ENCODE data around the gene TWSG1.
"Not testable (repeated sequence)": the region's sequence is repeated elsewhere in the genome, so short reads cannot be mapped to it uniquely, and the experiment has no call there.

TWSG1 gene

DNA sequence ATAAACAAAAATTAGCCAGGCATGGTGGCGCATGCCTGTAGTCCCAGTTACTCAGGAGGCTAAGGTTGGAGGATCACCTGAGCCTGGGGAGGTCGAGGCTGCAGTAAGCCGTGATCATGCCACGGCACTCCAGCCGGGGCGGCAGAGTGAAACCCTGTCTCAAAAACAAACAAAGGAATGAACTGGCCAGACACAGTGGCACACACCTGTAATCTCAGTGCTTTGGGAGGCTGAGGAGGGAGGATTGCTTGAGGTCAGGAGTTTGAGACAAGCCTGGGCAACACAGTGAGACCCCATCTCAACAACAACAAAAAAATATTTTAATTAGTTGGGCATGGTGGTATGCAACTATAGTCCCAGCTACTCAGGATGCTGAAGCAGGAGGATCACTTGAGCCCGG is 116.3 kb downstream of the TWSG1 start:
- not testable (repeated sequence) for FAIRE-seq; DNase-seq (ENCODE audit: low spot score)
